Keratinocyte (primary cell): ENCODE results near the gene ACER3. TPM values are rescaled to one million over a fixed set of nuclear protein-coding genes. Genes with fewer than 3 reads are reported as not detected.

Source experiments
- DNase-seq: peaks from one replicate; pipeline ENCODE4 v3.0.0-alpha.2; 2011; ENCODE audit warnings: low read depth, missing footprints, low spot score
- FAIRE-seq: peaks from 2 replicates; lab custom pipeline; 2011; peaks lifted over from hg19 to GRCh38; lab: Jason Lieb, UNC
- H2AFZ ChIP-seq: 2 replicates; pipeline ENCODE4 v1.6.0; 2012; ENCODE audit warnings: low read length, control low read depth, inconsistent platforms; ENCODE audit not compliant: control insufficient read depth
- H3K27ac ChIP-seq: 2 replicates; pipeline ENCODE4 v1.5.1; 2011; ENCODE audit warnings: low read length; ENCODE audit not compliant: control insufficient read depth, insufficient read depth
- H3K27me3 ChIP-seq: 3 replicates; pipeline ENCODE4 v1.6.0; 2011; ENCODE audit warnings: low read length; ENCODE audit not compliant: control insufficient read depth, insufficient read depth; ENCODE audit errors: extremely low read depth
- H3K36me3 ChIP-seq, 2 experiments: 2 replicates in 1 of 2; 3 replicates in 1 of 2; pipeline ENCODE4 v1.5.1; 2011; ENCODE audit warnings: low read length in 2 of 2, mild to moderate bottlenecking in 1 of 2; ENCODE audit not compliant: control insufficient read depth in 2 of 2, insufficient read depth in 2 of 2; ENCODE audit errors: extremely low read depth in 1 of 2
- H3K4me1 ChIP-seq: 3 replicates; pipeline ENCODE4 v1.5.1; 2011; ENCODE audit warnings: low read length; ENCODE audit not compliant: control insufficient read depth, insufficient read depth; ENCODE audit errors: extremely low read depth
- H3K4me2 ChIP-seq: 3 replicates; pipeline ENCODE4 v1.6.0; 2011; ENCODE audit warnings: low read depth, low read length; ENCODE audit not compliant: control insufficient read depth, insufficient read depth; ENCODE audit errors: extremely low read depth
- H3K4me3 ChIP-seq, 3 experiments: fragments of 200-600 bp in 1 of 3; sonication (generic) in 1 of 3; 2 replicates in 2 of 3; 3 replicates in 1 of 3; pipeline ENCODE4 v1.5.1; 2011 to 2016; ENCODE audit warnings: low read length in 3 of 3, mild to moderate bottlenecking in 3 of 3, control low read depth in 2 of 3, inconsistent platforms in 1 of 3, low read depth in 1 of 3, mixed read lengths in 1 of 3, mixed run types in 1 of 3, moderate library complexity in 1 of 3; ENCODE audit not compliant: control insufficient read depth in 2 of 3, insufficient read depth in 2 of 3; ENCODE audit errors: extremely low read depth in 1 of 3
- H3K79me2 ChIP-seq: 2 replicates; pipeline ENCODE4 v1.6.0; 2012; ENCODE audit warnings: low read length; ENCODE audit not compliant: control insufficient read depth, insufficient read depth
- H3K9ac ChIP-seq: 3 replicates; pipeline ENCODE4 v1.6.0; 2011; ENCODE audit warnings: low read length; ENCODE audit not compliant: control insufficient read depth, insufficient read depth; ENCODE audit errors: extremely low read depth
- H3K9me1 ChIP-seq: 3 replicates; pipeline ENCODE4 v1.6.0; 2011; ENCODE audit warnings: low read length; ENCODE audit not compliant: control insufficient read depth, insufficient read depth; ENCODE audit errors: extremely low read depth
- H3K9me3 ChIP-seq: 2 replicates; pipeline ENCODE4 v1.5.1; 2012; ENCODE audit warnings: low read depth, low read length; ENCODE audit not compliant: control insufficient read depth
- H4K20me1 ChIP-seq: 3 replicates; pipeline ENCODE4 v1.6.0; 2011; ENCODE audit warnings: low read length; ENCODE audit not compliant: control insufficient read depth, insufficient read depth; ENCODE audit errors: extremely low read depth
- EZH2 ChIP-seq: IDR thresholded peaks from one replicate; pipeline ENCODE4 v1.6.1; 2012; ENCODE audit warnings: inconsistent platforms, mild to moderate bottlenecking, low read length, moderate library complexity
- dilution Hi-C: fragments of 300-500 bp; cut with MboI; formaldehyde crosslinking; loops from one replicate; pipeline ENCODE4 v1.7.0; 2020; ENCODE audit warnings: low sequenced_read_pairs; ENCODE audit not compliant: extremely low pct_ligation_motif_present
- polyA plus RNA-seq, 5 experiments: library from polyadenylated mRNA; depleted of rRNA in 3 of 5; stranded (reverse) in 3 of 5; stranded (forward) in 1 of 5; unstranded in 1 of 5; fragments of >200 nt; gene quantifications; 1 replicate in 1 of 5; 2 replicates in 3 of 5; 3 replicates in 1 of 5; pipeline versions ENCODE4 v1.2.1 to v1.2.3, GENCODE V29; 2011 to 2012; ENCODE audit warnings: missing spikeins in 2 of 5, low read depth in 1 of 5, low replicate concordance in 1 of 5
- TF ChIP-seq, protein P1 (sequence below), 3 experiments: IDR thresholded peaks in 1 of 3; conservative IDR thresholded peaks in 1 of 3; optimal IDR thresholded peaks in 1 of 3; 2 replicates in 2 of 3; 3 replicates in 1 of 3; pipeline versions ENCODE3 to v1.5.1; 2011; ENCODE audit warnings: low read length in 3 of 3, mild to moderate bottlenecking in 3 of 3, moderate library complexity in 2 of 3, control low read depth in 1 of 3, inconsistent platforms in 1 of 3; ENCODE audit not compliant: insufficient read depth in 2 of 3; ENCODE audit errors: extremely low read depth in 1 of 3

Gene ACER3
- polyA plus RNA-seq, 1 donor (not counting 4 experiments of a cell fraction or from before 2014, with no cell fraction given): 55.0 TPM

DNA sequence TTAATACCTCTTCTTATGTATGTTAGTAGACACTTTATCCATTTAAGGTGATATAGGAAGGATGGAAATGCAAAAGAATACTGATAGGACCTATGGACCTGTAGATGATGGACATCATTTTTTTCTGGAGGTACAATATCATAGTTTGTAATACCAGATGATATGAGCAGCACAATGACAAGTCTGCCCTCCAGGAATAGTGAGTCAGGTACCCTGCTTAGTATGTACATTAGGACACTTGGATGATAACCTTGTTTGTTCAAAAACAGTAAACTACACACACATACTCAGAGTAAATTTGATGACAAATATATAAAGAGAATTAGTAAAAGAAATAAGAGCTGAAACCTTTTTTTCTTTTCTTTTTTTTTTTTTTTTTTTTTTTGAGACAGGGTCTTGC lies 114.8 kb downstream of the ACER3 start:
- no peaks in the 10 kb centered on the region for H4K20me1 ChIP-seq
- no peaks in the 10 kb centered on the region for H3K9me1 ChIP-seq
- no peak overlapping the region for H3K27ac ChIP-seq
- H3K27me3 ChIP-seq: no peaks in the 10 kb centered on the region
- no peak for FAIRE-seq
- H3K9ac ChIP-seq: no peak overlapping the region
- no peaks in the 10 kb centered on the region for H3K79me2 ChIP-seq
- dilution Hi-C loops: no loop called here
- TF ChIP-seq, protein P1, sequence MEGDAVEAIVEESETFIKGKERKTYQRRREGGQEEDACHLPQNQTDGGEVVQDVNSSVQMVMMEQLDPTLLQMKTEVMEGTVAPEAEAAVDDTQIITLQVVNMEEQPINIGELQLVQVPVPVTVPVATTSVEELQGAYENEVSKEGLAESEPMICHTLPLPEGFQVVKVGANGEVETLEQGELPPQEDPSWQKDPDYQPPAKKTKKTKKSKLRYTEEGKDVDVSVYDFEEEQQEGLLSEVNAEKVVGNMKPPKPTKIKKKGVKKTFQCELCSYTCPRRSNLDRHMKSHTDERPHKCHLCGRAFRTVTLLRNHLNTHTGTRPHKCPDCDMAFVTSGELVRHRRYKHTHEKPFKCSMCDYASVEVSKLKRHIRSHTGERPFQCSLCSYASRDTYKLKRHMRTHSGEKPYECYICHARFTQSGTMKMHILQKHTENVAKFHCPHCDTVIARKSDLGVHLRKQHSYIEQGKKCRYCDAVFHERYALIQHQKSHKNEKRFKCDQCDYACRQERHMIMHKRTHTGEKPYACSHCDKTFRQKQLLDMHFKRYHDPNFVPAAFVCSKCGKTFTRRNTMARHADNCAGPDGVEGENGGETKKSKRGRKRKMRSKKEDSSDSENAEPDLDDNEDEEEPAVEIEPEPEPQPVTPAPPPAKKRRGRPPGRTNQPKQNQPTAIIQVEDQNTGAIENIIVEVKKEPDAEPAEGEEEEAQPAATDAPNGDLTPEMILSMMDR (optimal IDR thresholded peaks at IDR 0.05 in 1 of 3, IDR thresholded peaks at IDR 0.05 in 1 of 3, conservative IDR thresholded peaks at IDR 0.05 in 1 of 3; ENCODE audit: extremely low read depth in 1 of 3, insufficient read depth in 2 of 3, low read length in 3 of 3): no peak
- no peak for TF ChIP-seq EZH2
- no peak overlapping the region for H2AFZ ChIP-seq
- no peak for DNase-seq
- H3K4me2 ChIP-seq: no peak overlapping the region
- H3K9me3 ChIP-seq: no peaks in the 10 kb centered on the region
- no peaks in the 10 kb centered on the region for H3K4me1 ChIP-seq
- no peak overlapping the region for H3K4me3 ChIP-seq
- peaks cover 0 to 5% of the 10 kb centered on the region in 2 experiments for H3K36me3 ChIP-seq

- H3K4me3 ChIP-seq: no peak overlapping the region
- H3K27me3 ChIP-seq: no peaks in the 10 kb centered on the region
- H3K4me1 ChIP-seq: no peaks in the 10 kb centered on the region
- no peak overlapping the region for H3K27ac ChIP-seq
- H3K36me3 ChIP-seq: peaks cover 0 to 5% of the 10 kb centered on the region in 2 experiments
- dilution Hi-C loops: no loop called here
- H2AFZ ChIP-seq: no peak overlapping the region
- TF ChIP-seq, protein P1 (optimal IDR thresholded peaks at IDR 0.05 in 1 of 3, IDR thresholded peaks at IDR 0.05 in 1 of 3, conservative IDR thresholded peaks at IDR 0.05 in 1 of 3; ENCODE audit: extremely low read depth in 1 of 3, insufficient read depth in 2 of 3, low read length in 3 of 3): no peak
- TF ChIP-seq EZH2: no peak
- no peaks in the 10 kb centered on the region for H3K79me2 ChIP-seq
- DNase-seq (no peak), FAIRE-seq (no peak)
- H3K9me3 ChIP-seq: no peaks in the 10 kb centered on the region
- H3K4me2 ChIP-seq: no peak overlapping the region
- no peaks in the 10 kb centered on the region for H4K20me1 ChIP-seq
- H3K9me1 ChIP-seq: no peaks in the 10 kb centered on the region
- no peak overlapping the region for H3K9ac ChIP-seq
Observed at GRCh38 chr11:76977791-76978190, 117.1 kb downstream of the ACER3 start.
